ENCODE measurements around the gene APOC4. TPM values are rescaled to one million over a fixed set of nuclear protein-coding genes. Genes with fewer than 3 reads are reported as not detected.

APOC4 gene
- total RNA-seq, 1 donor from 2014 or later: not detected

DNA sequence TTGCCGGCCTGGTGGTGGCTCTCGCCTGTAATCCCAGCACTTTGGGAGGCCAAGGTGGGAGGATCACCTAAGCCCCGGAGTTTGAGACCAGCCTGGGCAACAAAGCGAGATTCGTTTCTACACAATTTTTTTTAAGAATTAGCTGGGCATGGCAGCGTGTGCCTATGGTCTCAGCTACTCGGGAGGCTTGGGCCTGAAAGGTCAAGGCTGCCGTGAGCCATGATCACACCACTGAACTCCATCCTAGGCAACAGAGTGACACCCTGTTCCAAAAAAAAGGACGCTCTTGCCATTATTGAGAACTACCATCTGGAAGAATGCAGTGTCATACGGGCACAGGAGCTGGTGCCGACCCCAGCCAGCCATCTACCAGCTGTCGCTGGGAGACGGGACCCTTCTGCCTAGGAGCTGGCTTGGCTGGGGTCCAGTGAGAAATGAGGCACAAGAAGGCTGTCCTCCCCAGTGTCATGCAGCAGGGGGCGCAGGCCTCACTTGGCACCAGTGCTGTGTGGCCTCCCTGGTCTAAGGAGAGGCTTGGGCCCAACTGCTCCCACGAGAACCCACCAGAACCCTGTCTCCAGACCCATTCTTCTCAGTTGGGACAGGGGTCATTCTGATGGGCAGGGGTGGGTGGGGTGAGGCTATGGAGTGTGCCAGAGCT, 47.0 kb downstream of the APOC4 start:
- no peak for DNase-seq (ENCODE audit: low read depth)
- TF ChIP-seq, protein P1, sequence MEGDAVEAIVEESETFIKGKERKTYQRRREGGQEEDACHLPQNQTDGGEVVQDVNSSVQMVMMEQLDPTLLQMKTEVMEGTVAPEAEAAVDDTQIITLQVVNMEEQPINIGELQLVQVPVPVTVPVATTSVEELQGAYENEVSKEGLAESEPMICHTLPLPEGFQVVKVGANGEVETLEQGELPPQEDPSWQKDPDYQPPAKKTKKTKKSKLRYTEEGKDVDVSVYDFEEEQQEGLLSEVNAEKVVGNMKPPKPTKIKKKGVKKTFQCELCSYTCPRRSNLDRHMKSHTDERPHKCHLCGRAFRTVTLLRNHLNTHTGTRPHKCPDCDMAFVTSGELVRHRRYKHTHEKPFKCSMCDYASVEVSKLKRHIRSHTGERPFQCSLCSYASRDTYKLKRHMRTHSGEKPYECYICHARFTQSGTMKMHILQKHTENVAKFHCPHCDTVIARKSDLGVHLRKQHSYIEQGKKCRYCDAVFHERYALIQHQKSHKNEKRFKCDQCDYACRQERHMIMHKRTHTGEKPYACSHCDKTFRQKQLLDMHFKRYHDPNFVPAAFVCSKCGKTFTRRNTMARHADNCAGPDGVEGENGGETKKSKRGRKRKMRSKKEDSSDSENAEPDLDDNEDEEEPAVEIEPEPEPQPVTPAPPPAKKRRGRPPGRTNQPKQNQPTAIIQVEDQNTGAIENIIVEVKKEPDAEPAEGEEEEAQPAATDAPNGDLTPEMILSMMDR (conservative IDR thresholded peaks at IDR 0.05; ENCODE audit: low read depth, low read length): peak; percentile 69
- H3K4me3 ChIP-seq (ENCODE audit: low read depth, low read length): no peak overlapping the region

DNA sequence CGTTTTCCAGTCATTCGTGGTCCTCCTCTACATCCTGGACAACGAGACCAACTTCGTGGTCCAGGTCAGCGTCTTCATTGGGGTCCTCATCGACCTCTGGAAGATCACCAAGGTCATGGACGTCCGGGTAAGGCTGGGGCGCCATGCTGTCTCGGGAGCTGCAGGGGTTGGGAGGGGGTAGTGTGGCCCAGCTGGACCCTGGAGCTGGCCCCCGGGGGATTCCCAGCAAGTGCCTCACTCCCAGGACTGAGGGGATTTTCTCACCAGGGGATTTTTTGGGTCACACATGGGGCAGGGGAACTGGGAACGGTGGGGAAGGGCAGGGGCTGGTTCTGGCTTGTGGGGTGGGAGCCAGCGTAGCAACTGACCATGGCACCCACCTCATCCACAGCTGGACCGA, 48.4 kb downstream of the APOC4 start:
- DNase-seq (ENCODE audit: low read depth): no peak
- TF ChIP-seq, protein P1 (conservative IDR thresholded peaks at IDR 0.05; ENCODE audit: low read depth, low read length): no peak
- no peak overlapping the region for H3K4me3 ChIP-seq (ENCODE audit: low read depth, low read length)

DNA sequence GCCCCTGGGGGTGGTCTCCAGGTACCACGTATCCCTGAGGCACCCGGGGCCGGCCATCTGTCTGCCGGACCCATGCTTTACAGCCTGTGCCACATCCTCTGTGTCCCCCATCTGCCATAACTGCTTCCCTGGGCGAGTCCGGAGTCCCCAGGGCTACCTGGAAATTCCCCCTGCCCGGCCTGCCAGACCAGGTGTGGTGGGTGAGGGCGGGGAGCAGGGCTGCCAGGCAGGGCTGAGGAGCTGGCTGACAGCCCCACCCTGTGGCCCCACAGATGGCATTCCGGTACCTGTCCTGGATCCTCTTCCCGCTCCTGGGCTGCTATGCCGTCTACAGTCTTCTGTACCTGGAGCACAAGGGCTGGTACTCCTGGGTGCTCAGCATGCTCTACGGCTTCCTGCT, 48.9 kb downstream of the APOC4 start:
- DNase-seq (ENCODE audit: low read depth): no peak
- H3K4me3 ChIP-seq (ENCODE audit: low read depth, low read length): no peak overlapping the region
- TF ChIP-seq, protein P1 (conservative IDR thresholded peaks at IDR 0.05; ENCODE audit: low read depth, low read length): no peak

DNA sequence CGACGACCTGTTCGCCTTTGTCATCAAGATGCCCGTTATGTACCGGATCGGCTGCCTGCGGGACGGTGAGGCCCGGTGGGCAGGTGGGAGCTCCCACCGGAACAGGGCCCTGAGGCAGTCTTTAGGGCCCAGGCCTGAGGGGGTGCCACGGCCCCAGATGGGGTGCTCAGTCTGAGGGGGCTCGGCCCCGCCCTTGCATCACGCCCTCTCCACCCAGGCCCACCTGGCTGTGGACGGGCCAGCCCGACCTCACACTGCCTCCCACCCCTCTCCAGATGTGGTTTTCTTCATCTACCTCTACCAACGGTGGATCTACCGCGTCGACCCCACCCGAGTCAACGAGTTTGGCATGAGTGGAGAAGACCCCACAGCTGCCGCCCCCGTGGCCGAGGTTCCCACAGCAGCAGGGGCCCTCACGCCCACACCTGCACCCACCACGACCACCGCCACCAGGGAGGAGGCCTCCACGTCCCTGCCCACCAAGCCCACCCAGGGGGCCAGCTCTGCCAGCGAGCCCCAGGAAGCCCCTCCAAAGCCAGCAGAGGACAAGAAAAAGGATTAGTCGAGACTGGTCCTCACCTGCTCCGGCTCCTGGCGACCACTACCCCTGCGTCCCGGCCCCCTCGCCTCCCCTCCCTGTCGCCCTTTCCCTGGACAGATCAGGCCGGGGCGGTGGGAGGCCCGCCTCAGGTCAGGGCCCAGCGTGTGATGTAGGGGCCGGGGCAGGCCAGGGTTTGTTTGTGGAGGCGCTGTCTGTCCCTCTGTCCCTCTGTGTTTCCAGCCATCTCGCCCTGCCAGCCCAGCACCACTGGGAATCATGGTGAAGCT, 50.5 kb downstream of the APOC4 start:
- no peak overlapping the region for H3K4me3 ChIP-seq (ENCODE audit: low read depth, low read length)
- DNase-seq (ENCODE audit: low read depth): no peak
- TF ChIP-seq, protein P1 (conservative IDR thresholded peaks at IDR 0.05; ENCODE audit: low read depth, low read length): no peak

DNA sequence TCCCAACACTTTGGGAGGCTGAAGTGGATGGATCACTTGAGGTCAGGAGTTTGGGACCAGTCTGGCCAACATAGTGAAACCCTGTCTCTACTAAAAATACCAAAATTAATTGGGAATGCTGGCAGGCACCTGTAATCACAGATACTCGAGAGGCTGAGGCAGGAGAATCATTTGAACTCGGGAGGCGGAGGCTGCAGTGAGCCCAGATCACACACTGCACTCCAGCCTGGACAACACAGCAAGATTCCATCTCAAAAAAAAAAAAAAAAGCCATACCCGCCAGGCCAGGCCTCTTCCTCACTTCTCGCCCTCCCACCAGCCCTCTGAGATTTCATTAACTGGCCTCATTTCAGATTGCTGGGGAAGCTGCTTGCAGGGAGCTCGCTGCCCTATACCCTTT, 51.5 kb downstream of the APOC4 start:
- TF ChIP-seq, protein P1 (conservative IDR thresholded peaks at IDR 0.05; ENCODE audit: low read depth, low read length): no peak
- DNase-seq (ENCODE audit: low read depth): no peak
- no peak overlapping the region for H3K4me3 ChIP-seq (ENCODE audit: low read depth, low read length)

DNA sequence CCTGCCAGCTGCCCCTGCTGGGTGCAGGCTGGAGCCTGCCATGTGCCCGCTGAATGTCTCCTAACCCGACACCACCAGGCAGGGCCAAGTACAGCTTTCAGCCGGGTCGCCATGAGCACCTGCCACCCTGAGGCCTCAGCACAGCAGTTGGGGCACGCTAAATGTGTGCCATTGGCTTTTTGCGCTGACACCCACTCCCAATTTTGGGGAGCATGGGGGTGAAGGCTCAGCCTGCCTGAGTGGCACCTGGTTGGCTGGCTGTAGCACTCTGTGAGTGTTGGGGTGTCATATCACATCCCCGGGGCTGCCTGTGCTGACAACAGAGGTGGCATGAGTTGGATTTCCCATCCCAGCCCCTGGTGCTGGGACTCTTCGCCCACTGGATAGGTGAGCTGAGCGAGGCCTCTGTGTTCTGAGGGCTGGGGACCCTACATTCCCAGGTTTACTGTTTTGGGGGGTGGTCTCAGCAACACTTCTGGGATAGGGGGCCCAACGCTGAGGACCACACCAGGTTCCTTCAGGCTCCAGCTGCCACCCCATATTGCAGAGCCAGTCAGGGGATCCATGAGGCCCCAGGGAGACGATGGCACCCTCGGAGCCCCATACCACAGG, 52.0 kb downstream of the APOC4 start:
- H3K4me3 ChIP-seq (ENCODE audit: low read depth, low read length): no peak overlapping the region
- no peak for DNase-seq (ENCODE audit: low read depth)
- TF ChIP-seq, protein P1 (conservative IDR thresholded peaks at IDR 0.05; ENCODE audit: low read depth, low read length): no peak

Other genes starting within 250 kb of the APOC4 start
- not detected in 2 replicates for gene CEACAM16, start 243.1 kb upstream of the APOC4 start, total RNA-seq
- gene BCL3, start 193.5 kb upstream of the APOC4 start, total RNA-seq: 32.4 and 49.3 TPM in 2 replicates
- 16.1 and 27.2 TPM in 2 replicates for gene CBLC, start 164.3 kb upstream of the APOC4 start, total RNA-seq
- gene BCAM, start 133.1 kb upstream of the APOC4 start, total RNA-seq: 7.7 and 27.7 TPM in 2 replicates
- gene NECTIN2, start 95.9 kb upstream of the APOC4 start, total RNA-seq: 216 and 264 TPM in 2 replicates
- 99.1 and 229 TPM in 2 replicates for gene TOMM40, start 51.0 kb upstream of the APOC4 start, total RNA-seq
- 5.9 and 46.2 TPM in 2 replicates for gene APOE, start 36.4 kb upstream of the APOC4 start, total RNA-seq
- 11.4 and 12.3 TPM in 2 replicates for gene APOC1, start 27.6 kb upstream of the APOC4 start, total RNA-seq
- gene APOC2, start 3.8 kb downstream of the APOC4 start, total RNA-seq: not detected in 2 replicates
- 39.6 and 56.3 TPM in 2 replicates for gene CLPTM1, start 13.1 kb downstream of the APOC4 start, total RNA-seq
- gene RELB, start 59.2 kb downstream of the APOC4 start, total RNA-seq: 28.3 and 40.2 TPM in 2 replicates
- 38.8 and 58.1 TPM in 2 replicates for gene CLASRP, start 96.8 kb downstream of the APOC4 start, total RNA-seq
- 1.7 and 3.0 TPM in 2 replicates for gene ZNF296, start 134.2 kb downstream of the APOC4 start, total RNA-seq
- 38.2 and 58.2 TPM in 2 replicates for gene GEMIN7, start 137.0 kb downstream of the APOC4 start, total RNA-seq
- gene PPP1R37, start 150.9 kb downstream of the APOC4 start, total RNA-seq: 42.5 and 64.0 TPM in 2 replicates
- gene NKPD1, start 218.7 kb downstream of the APOC4 start, total RNA-seq: 0.29 TPM in 1 of 2 replicates, not detected in the other
- gene TRAPPC6A, start 236.0 kb downstream of the APOC4 start, total RNA-seq: 9.5 and 16.5 TPM in 2 replicates
- gene BLOC1S3, start 236.5 kb downstream of the APOC4 start, total RNA-seq: 5.4 and 11.5 TPM in 2 replicates

Measured in epithelial cell of proximal tubule (primary cell).